OCI-LY3 (cell line): Measurements from ENCODE around the gene RBM20.

Experiments used
- CTCF ChIP-seq: fragments of 200-600, 300-600 bp; sonication (generic); IDR thresholded peaks from 2 replicates; pipeline ENCODE4 v1.5.1; 2014; ENCODE audit warnings: antibody characterized with exemption, low read length, low read depth
- EZH2phosphoT487 ChIP-seq: fragments of 200-600 bp; shearing (Covaris generic); IDR thresholded peaks from 2 replicates; pipeline ENCODE4 v1.6.1; 2018; ENCODE audit warnings: antibody characterized with exemption, mixed run types, low read depth

GRCh38 chr10:110818311-110819256, 174.4 kb downstream of the RBM20 start:
- no peak for TF ChIP-seq CTCF
- no peak for TF ChIP-seq EZH2phosphoT487
